ENCODE measurements around the gene TSPAN1. TPM values are rescaled to one million over a fixed set of nuclear protein-coding genes. Genes with fewer than 3 reads are reported as not detected.

TSPAN1 gene
- total RNA-seq, 1 donor from 2014 or later = 0.63 TPM

DNA sequence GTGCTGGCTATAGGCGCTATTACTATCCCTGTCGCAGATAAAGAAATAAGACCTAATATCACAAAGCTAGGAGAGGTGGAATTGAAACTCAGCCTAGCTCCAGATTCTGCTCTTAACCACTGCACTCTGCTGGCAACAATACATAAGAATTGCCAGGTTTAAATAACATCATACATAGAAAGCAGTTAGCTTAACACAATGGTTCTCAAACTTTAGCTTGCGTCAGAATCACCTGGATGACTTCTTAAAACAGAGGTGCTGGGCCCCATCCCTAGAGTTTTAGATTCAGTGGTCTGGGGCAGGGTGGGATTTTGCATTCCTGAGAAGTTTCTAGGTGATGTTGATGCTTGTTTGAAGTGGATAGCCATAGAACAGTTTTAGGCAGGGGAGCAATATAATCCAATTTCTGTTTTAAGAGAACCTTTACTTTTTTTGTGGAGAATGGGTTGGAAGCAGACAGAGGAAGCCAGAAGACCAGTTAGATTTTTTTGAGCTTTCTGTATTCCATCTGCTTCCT, 24.4 kb downstream of the TSPAN1 start:
- TF ChIP-seq, protein P1, sequence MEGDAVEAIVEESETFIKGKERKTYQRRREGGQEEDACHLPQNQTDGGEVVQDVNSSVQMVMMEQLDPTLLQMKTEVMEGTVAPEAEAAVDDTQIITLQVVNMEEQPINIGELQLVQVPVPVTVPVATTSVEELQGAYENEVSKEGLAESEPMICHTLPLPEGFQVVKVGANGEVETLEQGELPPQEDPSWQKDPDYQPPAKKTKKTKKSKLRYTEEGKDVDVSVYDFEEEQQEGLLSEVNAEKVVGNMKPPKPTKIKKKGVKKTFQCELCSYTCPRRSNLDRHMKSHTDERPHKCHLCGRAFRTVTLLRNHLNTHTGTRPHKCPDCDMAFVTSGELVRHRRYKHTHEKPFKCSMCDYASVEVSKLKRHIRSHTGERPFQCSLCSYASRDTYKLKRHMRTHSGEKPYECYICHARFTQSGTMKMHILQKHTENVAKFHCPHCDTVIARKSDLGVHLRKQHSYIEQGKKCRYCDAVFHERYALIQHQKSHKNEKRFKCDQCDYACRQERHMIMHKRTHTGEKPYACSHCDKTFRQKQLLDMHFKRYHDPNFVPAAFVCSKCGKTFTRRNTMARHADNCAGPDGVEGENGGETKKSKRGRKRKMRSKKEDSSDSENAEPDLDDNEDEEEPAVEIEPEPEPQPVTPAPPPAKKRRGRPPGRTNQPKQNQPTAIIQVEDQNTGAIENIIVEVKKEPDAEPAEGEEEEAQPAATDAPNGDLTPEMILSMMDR (IDR thresholded peaks at IDR 0.05; ENCODE audit: unreplicated experiment) = no peak
- H3K27ac Mint-ChIP-seq = peak overlapping the region; percentile 50
- peaks cover 4% of the 10 kb centered on the region for H3K36me3 Mint-ChIP-seq
- H3K4me1 Mint-ChIP-seq = peaks cover 26% of the 10 kb centered on the region
- no peak for DNase-seq (ENCODE audit: low spot score in 2 of 2, unreplicated experiment in 2 of 2)
- peak overlapping the region; percentile 76 for H3K4me3 Mint-ChIP-seq
- H3K9me3 Mint-ChIP-seq = no peaks in the 10 kb centered on the region
- H3K27me3 Mint-ChIP-seq (ENCODE audit: low read depth) = no peaks in the 10 kb centered on the region

DNA sequence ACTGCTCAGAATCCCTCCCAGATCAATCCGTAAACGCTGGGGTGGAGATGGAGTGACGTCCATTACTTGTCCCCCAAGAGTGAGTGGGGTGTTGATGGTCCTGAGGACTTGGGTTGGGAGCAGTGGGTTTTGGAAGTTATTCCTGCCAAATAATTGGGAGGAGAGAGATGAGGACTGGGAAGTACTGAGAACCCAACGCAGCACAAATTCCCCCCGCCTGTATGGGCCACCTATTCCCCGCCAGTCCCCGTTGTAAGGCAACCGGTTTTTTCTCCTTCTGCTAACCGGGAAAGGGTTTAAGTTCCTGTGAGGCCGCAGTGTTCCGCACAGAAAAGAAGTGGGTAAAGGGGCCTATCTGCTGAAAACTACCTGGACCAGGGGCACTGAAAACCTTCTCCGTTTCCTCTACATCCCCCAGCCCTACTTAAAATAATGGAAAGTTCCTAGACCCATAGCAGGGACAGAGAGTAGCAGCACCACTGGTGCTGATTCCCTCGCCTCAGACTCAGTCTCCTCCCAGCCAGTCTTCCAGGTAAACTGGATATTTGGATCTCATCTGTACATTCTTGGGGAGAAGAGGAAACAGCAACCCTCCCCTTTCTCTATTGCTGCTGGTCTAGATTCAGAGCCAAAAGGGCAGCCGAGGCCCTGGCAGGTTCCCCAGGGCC, 29.0 kb downstream of the TSPAN1 start:
- DNase-seq (ENCODE audit: low spot score in 2 of 2, unreplicated experiment in 2 of 2) = no peak
- H3K4me3 Mint-ChIP-seq = peak overlapping the region; percentile 81
- H3K4me1 Mint-ChIP-seq = peaks cover 21% of the 10 kb centered on the region
- H3K9me3 Mint-ChIP-seq = no peaks in the 10 kb centered on the region
- TF ChIP-seq, protein P1 (IDR thresholded peaks at IDR 0.05; ENCODE audit: unreplicated experiment) = no peak
- no peaks in the 10 kb centered on the region for H3K36me3 Mint-ChIP-seq
- H3K27ac Mint-ChIP-seq = peak overlapping the region; percentile 31
- H3K27me3 Mint-ChIP-seq (ENCODE audit: low read depth) = no peaks in the 10 kb centered on the region

DNA sequence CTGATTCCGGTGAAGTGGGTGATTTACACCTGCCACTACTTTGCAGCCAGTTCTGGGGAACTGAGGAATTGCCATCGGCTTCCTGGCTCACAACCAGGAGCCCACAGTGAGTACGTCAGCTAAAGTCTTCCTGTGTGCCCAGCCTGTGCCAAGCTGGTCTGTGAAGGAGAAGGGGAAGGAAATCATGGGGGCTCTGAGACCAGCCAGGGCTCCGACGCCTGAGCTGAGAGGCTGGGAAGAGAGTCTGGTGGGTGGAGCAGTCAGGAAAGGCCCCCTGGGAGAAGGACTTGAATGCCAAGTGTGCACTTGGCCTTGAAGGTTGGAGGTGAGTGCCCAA, 29.5 kb downstream of the TSPAN1 start:
- H3K27ac Mint-ChIP-seq = no peak overlapping the region
- TF ChIP-seq, protein P1 (IDR thresholded peaks at IDR 0.05; ENCODE audit: unreplicated experiment) = no peak

DNA sequence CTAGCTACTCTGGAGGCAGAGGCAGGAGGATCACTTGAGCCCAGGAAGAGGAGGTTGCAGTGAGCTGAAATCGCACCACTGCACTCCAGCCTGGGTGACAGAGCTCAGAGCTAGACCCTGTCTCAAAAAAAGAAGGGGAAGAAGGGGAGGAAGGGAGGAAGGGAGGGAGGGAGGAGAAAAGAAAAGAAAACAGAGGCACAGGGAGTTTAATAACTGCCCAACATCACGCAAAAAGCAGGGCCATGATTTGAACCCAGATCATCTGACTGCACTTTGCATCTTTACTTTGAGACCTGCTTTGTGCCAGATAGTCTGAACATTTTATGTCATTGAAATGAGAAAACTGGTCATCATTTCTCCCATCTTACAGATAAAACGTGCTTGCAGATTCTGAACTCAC, 30.3 kb downstream of the TSPAN1 start:
- no peak for DNase-seq (ENCODE audit: low spot score in 2 of 2, unreplicated experiment in 2 of 2)
- Mint-ChIP-seq H3K9me3 (no peaks in the 10 kb centered on the region), H3K27ac (no peak overlapping the region), H3K4me1 (peaks cover 18% of the 10 kb centered on the region), H3K27me3 (ENCODE audit: low read depth) (no peaks in the 10 kb centered on the region), H3K4me3 (peak overlapping the region; percentile 22), H3K36me3 (no peaks in the 10 kb centered on the region)
- TF ChIP-seq, protein P1 (IDR thresholded peaks at IDR 0.05; ENCODE audit: unreplicated experiment) = no peak

More for the DNA sequence above, 29.5 kb downstream of the TSPAN1 start:
- H3K27me3 Mint-ChIP-seq (ENCODE audit: low read depth) = no peaks in the 10 kb centered on the region
- H3K9me3 Mint-ChIP-seq = no peaks in the 10 kb centered on the region
- DNase-seq (ENCODE audit: low spot score in 2 of 2, unreplicated experiment in 2 of 2) = no peak
- H3K36me3 Mint-ChIP-seq = no peaks in the 10 kb centered on the region
- H3K4me3 Mint-ChIP-seq = peak overlapping the region; percentile 81
- H3K4me1 Mint-ChIP-seq = peaks cover 18% of the 10 kb centered on the region

DNA sequence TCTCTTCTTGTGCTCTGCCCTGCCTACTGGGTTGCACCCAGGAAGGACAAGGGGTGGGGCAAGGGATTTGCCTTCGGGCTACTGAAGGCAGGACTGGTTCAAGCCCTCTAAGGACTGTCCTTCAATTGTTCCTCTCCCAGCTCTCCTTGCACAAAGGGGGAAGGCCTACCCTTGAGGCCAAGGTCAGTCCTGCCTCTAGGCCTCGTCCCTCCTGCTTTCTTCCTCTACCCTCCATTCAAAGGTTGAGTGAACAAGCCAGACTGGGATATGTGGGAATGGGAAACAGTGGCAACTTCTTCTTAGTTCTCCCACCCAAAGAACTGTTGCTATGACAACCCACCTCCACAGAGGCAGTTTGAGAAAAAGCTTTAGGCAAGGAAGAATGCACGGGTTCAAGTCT, 30.9 kb downstream of the TSPAN1 start:
- Mint-ChIP-seq H3K27me3 (ENCODE audit: low read depth) (no peaks in the 10 kb centered on the region), H3K36me3 (no peaks in the 10 kb centered on the region), H3K4me1 (peaks cover 18% of the 10 kb centered on the region), H3K4me3 (no peak overlapping the region), H3K27ac (no peak overlapping the region), H3K9me3 (no peaks in the 10 kb centered on the region)
- TF ChIP-seq, protein P1 (IDR thresholded peaks at IDR 0.05; ENCODE audit: unreplicated experiment) = no peak
- DNase-seq (ENCODE audit: low spot score in 2 of 2, unreplicated experiment in 2 of 2) = no peak
